Osteocyte (in vitro differentiated cells): ENCODE results near the gene SOBP. TPM values are rescaled to one million over a fixed set of nuclear protein-coding genes. Genes with fewer than 3 reads are reported as not detected.

Experiments used
- DNase-seq: peaks from one replicate; pipeline ENCODE4 v3.0.0; 2021; ENCODE audit warnings: mixed read lengths; ENCODE audit not compliant: unreplicated experiment; ENCODE audit errors: extremely low spot score
- H3K27ac Mint-ChIP-seq: one replicate; pipeline ENCODE4 v1.8.0; 2021; ENCODE audit warnings: mild to moderate bottlenecking, mixed read lengths; ENCODE audit not compliant: unreplicated experiment
- H3K27me3 Mint-ChIP-seq: one replicate; pipeline ENCODE4 v1.8.0; 2021; ENCODE audit warnings: mixed read lengths; ENCODE audit not compliant: unreplicated experiment
- H3K36me3 Mint-ChIP-seq: one replicate; pipeline ENCODE4 v1.8.0; 2021; ENCODE audit warnings: mixed read lengths; ENCODE audit not compliant: unreplicated experiment
- H3K4me1 Mint-ChIP-seq: one replicate; pipeline ENCODE4 v1.8.0; 2021; ENCODE audit warnings: mixed read lengths; ENCODE audit not compliant: unreplicated experiment
- H3K4me3 Mint-ChIP-seq: one replicate; pipeline ENCODE4 v1.8.0; 2021; ENCODE audit warnings: mild to moderate bottlenecking, moderate library complexity, mixed read lengths; ENCODE audit not compliant: unreplicated experiment
- H3K9me3 Mint-ChIP-seq: one replicate; pipeline ENCODE4 v1.8.0; 2021; ENCODE audit warnings: mixed read lengths; ENCODE audit not compliant: unreplicated experiment
- CTCF ChIP-seq: fragments of 200-600 bp; sonication (generic); IDR thresholded peaks from 2 replicates; pipeline ENCODE4 v1.5.0; 2021; ENCODE audit warnings: antibody characterized with exemption, mild to moderate bottlenecking, moderate library complexity
- total RNA-seq: library from RNA; stranded (reverse); gene quantifications from 2 replicates; pipeline ENCODE4 v1.2.1, GENCODE V29; 2021

Gene SOBP
- total RNA-seq, 1 donor from 2014 or later, result 7.4 TPM

GRCh38 chr6:107443608-107444267, 46.2 kb upstream of the SOBP start:
- no peak for DNase-seq
- Mint-ChIP-seq H3K36me3 (peaks cover 3% of the 10 kb centered on the region), H3K4me1 (peaks cover 5% of the 10 kb centered on the region), H3K27me3 (no peaks in the 10 kb centered on the region), H3K9me3 (peaks cover 11% of the 10 kb centered on the region), H3K4me3 (no peak overlapping the region), H3K27ac (no peak overlapping the region)
- TF ChIP-seq CTCF, result no peak

DNA sequence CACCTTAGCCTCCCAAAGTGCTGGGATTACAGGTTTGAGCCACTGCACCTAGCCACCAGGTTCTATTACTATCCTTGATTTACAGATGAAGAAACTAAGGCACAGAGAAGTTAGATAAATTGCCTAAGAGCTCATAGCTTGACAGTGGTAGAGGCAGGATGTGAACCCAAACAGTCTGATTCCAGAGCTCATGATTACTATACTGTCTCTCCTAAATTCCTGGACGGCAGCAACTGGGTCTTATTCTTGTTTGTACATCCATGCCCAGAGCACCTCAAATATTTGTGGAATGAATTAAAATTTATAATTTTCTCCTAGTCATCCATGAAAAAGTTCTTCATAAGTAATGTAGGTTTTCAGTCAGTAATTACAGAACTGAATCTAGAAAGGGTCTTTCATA, 45.6 kb upstream of the SOBP start:
- TF ChIP-seq CTCF, result no peak
- Mint-ChIP-seq H3K27me3 (no peaks in the 10 kb centered on the region), H3K9me3 (peaks cover 16% of the 10 kb centered on the region), H3K36me3 (peaks cover 4% of the 10 kb centered on the region), H3K4me1 (peaks cover 5% of the 10 kb centered on the region), H3K27ac (no peak overlapping the region), H3K4me3 (no peak overlapping the region)
- DNase-seq, result no peak

- TF ChIP-seq CTCF, result no peak
- Mint-ChIP-seq H3K27ac (no peak overlapping the region), H3K4me3 (no peak overlapping the region), H3K9me3 (peaks cover 26% of the 10 kb centered on the region), H3K4me1 (peaks cover 5% of the 10 kb centered on the region), H3K27me3 (no peaks in the 10 kb centered on the region), H3K36me3 (peaks cover 3% of the 10 kb centered on the region)
- no peak for DNase-seq
These were observed 42.2 kb upstream of the SOBP start for GRCh38 chr6:107447663-107448216.

DNA sequence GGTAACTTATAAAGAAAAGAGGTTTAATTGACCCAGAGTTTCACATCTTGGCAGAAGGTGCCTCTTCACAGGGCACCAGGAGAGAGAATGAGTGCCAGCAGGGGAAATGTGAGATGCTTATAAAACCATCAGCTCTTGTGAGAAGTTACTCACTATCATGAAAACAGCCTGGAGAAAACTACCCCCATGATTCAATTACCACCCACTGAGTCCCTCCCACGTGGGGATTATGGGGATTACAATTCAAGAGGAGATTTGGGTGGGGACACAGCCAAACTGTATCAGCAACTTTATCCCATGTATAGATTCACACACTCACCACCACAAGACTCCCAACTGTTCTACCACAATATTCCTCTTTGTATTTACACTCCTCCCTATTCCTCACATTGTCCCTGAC, 41.1 kb upstream of the SOBP start:
- H3K4me3 Mint-ChIP-seq, result no peak overlapping the region
- TF ChIP-seq CTCF, result no peak
- no peaks in the 10 kb centered on the region for H3K27me3 Mint-ChIP-seq
- no peak overlapping the region for H3K27ac Mint-ChIP-seq
- peaks cover 3% of the 10 kb centered on the region for H3K36me3 Mint-ChIP-seq
- peaks cover 26% of the 10 kb centered on the region for H3K9me3 Mint-ChIP-seq
- DNase-seq, result no peak
- no peaks in the 10 kb centered on the region for H3K4me1 Mint-ChIP-seq

GRCh38 chr6:107458672-107459282, 31.1 kb upstream of the SOBP start:
- Mint-ChIP-seq H3K27me3 (peaks cover 4% of the 10 kb centered on the region), H3K9me3 (no peaks in the 10 kb centered on the region), H3K27ac (peak overlapping the region; percentile 94), H3K4me3 (peak overlapping the region; percentile 97), H3K4me1 (peaks cover 16% of the 10 kb centered on the region), H3K36me3 (no peaks in the 10 kb centered on the region)
- no peak for DNase-seq
- no peak for TF ChIP-seq CTCF
